Inferior parietal cortex (tissue), 1 donor: ENCODE results near the gene KRTAP9-1.
"Not testable (repeated sequence)": the region's sequence is repeated elsewhere in the genome, so short reads cannot be mapped to it uniquely, and the experiment has no call there.

Source experiments
- DNase-seq: peaks from one replicate; pipeline ENCODE4 v3.0.0-alpha.2; 2016; ENCODE audit errors: extremely low spot score

The KRTAP9-1 gene

DNA sequence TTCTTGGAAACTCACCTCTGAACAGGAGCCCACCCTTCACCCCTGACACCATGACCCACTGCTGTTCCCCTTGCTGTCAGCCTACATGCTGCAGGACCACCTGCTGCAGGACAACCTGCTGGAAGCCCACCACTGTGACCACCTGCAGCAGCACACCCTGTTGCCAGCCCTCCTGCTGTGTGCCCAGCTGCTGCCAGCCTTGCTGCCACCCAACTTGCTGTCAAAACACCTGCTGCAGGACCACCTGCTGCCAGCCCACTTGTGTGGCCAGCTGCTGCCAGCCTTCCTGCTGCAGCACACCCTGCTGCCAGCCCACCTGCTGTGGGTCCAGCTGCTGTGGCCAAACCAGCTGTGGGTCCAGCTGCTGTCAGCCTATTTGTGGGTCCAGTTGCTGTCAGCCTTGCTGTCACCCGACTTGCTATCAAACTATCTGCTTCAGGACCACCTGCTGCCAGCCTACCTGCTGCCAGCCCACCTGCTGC lies at the start of gene KRTAP9-1:
KRTAP9-1 (plus strand) TSS at position 51 of the 482 bp plus-strand sequence; CDS start at position 51, 0 bp downstream.
- not testable (repeated sequence) for DNase-seq

GRCh38 chr17:41140360-41141131 lies 49.1 kb upstream of the KRTAP9-1 start, which contains the start of gene KRTAP4-6:
Gene KRTAP4-6, minus strand, starts transcription at chr17:41140544. Its CDS starts 57 bp downstream, at chr17:41140487.
- no peak for DNase-seq

DNA sequence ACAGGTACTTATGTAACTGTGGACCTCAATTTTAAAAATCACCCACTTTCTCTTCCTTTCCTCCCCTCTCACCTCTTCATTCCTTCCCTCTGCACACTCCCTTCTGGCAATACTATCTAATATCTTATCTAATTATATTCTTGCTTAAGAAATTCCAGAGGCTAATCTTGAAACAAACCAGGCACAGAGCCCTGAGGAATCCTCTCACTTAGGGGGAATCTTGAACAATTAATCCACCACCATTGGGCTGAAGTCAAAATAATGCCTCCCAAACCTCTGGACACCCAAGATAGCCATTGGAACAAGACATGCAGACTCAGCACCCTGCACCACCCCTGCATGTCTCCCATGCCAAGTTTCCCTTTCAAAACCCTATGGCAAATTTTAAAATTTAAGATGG lies 48.3 kb upstream of the KRTAP9-1 start:
- no peak for DNase-seq

DNA sequence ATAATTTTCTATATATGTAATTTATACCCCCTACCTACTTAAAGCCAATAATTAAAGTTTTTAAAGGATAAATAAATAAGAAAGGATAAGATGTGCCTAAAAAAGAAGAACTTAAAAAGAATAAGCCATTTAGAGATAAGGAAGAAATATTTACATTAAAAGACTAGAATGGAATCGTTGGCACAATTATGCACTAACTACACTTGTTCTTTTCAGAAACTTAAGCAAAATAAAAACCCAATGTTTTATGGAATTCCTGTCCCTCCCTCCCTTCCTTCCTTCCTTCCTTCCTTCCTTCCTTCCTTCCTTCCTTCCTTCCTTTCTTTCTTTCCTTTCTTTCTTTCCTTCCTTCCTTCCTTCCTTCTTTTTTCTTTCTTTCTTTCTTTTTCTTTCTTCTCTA lies 44.8 kb upstream of the KRTAP9-1 start:
- DNase-seq: no peak

DNA sequence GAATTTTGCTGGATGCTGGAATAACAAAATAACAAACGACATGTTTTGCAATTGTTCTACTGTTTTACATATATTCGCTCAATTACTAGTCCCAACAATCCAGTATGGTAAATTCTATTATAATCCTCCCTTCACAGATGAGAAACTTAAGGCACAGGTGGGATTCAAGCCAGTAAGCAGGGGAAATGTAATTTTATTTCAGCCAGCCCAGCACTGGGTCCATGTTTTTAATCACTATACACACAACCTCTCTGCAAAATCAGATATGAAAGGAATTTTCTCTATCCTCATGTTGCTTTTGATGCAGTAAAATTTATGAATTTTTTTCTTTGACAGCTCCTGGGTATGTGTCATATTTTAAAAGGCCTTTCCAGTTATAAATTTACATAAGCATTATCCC lies 44.4 kb upstream of the KRTAP9-1 start:
- DNase-seq: no peak

DNA sequence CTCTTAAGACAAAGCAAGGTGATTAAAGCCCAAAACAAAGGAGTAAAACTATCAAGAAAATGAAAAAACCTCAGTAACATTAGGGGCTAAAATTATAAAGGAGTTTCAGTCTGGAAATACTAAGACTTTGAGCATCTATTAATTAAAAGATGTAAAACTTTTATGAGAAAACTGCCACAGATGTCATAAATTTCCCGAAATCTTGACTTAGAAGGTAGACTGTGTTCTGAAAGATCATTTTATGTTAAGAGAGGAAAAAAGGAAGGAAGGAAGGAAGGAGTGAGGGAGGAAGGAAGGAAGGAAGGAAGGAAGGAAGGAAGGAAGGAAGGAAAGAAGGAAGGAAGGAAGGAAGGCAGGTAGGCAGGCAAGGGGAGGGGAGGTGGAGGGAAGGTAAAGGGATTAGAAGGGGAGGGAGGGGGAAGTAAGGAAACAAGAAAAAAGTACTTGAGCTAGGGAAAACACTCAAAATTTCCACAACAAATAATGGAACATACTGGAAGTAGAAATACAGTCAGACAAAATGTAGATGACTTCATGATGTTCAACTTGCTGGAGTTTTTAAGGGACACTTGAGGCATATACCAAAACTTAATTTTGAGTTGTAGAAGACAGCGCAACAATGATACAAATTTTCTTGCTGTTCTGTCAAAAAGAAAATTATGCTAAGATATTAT lies 42.0 kb upstream of the KRTAP9-1 start:
- DNase-seq: no peak

GRCh38 chr17:41148971-41149651 lies 40.6 kb upstream of the KRTAP9-1 start:
- not testable (repeated sequence) for DNase-seq

DNA sequence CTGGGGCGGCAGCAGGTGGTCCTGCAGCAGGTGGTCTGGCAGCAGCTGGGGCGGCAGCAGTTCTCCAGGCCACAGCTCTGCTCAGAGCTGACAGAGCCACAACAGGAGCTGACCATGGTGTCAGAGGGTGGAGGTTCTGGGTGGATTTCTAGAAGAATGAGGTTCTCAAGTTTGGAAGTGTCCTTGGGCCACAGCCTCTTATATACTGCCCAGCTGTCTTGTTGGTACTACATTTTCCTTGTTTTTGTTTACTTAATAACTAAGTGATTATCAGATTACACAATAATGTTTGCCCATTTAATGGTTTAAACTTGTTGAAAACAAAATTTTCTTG lies 40.1 kb upstream of the KRTAP9-1 start, which contains the start of gene KRTAP4-5:
KRTAP4-5 (minus strand) TSS at position 174 of the 334 bp plus-strand sequence; CDS start at position 116, 58 bp downstream.
- no peak for DNase-seq

DNA sequence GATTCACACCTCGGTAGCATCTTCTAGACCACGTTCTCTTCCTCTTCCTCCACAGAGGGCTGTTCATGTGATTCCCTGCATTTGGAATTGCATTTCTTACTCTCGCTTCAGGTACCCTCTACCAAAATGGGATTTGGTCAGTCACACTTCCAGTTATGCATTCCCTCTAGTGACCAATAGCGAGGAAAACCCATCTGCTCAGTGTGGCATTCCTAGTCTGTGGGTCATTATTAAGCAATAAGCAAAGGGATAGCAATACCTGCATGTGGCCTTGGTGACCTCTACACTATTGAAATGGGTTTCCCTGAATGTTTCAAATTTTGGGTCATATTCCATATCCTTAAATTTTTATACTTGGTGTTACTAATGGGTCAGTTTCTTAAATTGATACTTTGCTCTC lies 39.7 kb upstream of the KRTAP9-1 start:
- DNase-seq: no peak

GRCh38 chr17:41151525-41151924 lies 38.2 kb upstream of the KRTAP9-1 start:
- no peak for DNase-seq

- DNase-seq: no peak
Observed at GRCh38 chr17:41153856-41154255, 35.8 kb upstream of the KRTAP9-1 start.

DNA sequence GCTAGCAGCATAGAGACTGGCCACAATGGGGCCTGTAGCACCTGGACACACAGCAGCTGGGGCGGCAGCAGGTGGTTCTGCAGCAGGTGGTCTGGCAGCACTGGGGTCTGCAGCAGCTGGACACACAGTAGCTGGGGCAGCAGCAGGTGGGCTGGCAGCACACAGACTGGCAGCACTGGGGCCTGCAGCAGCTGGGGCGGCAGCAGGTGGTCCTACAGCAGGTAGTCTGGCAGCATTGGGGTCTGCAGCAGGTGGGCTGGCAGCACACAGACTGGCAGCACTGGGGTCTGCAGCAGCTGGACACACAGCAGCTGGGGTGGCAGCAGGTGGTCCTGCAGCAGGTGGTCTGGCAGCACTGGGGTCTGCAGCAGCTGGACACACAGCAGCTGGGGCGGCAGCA lies 29.5 kb upstream of the KRTAP9-1 start:
- not testable (repeated sequence) for DNase-seq

GRCh38 chr17:41160648-41161047 lies 29.0 kb upstream of the KRTAP9-1 start, which contains the start of gene KRTAP4-4:
Gene KRTAP4-4, minus strand, starts transcription at chr17:41160748. Its CDS starts 57 bp downstream, at chr17:41160691.
- DNase-seq: no peak

DNA sequence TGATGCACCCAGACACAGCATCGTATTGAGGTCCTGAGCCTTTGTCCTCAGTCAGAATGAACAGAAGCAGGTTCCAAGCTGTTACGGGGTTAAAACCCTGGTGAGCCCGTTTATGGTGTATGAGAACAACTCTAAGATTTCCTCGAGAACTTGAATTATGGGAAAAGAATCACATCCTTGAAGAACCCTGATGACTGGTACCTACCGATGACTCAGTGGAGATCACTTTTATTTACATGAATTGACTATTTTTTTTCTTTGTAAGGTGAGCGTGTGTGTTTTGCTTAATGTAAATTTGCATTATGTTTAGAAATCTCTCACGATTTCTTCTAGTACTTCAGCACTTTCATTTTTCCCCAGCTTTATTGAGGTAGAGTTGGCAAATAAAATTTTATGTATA lies 25.9 kb upstream of the KRTAP9-1 start:
- DNase-seq: no peak

DNA sequence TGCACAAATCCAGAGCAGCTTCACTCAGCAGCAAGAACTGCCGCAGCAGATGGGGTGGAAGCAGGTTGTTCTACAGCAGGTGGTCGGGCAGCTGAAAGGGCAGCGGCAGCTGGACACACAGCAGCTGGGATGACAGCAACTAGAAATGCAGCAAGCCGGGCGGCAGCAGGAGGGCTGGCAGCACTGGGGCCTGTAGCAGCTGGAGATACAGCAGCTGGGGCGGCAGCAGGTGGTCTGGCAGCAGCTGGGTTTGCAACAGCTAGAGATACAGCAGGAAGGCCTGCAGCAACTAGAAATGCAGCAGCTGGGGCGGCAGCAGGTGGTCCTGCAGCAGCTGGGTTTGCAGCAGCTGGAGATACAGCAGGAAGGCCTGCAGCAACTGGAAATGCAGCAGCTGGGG lies 22.1 kb upstream of the KRTAP9-1 start:
- DNase-seq: no peak

GRCh38 chr17:41168121-41168520 lies 21.6 kb upstream of the KRTAP9-1 start, which contains the start of gene KRTAP4-3:
Gene KRTAP4-3, minus strand, starts transcription at chr17:41168221. Its CDS starts 49 bp downstream, at chr17:41168172.
- DNase-seq: no peak

DNA sequence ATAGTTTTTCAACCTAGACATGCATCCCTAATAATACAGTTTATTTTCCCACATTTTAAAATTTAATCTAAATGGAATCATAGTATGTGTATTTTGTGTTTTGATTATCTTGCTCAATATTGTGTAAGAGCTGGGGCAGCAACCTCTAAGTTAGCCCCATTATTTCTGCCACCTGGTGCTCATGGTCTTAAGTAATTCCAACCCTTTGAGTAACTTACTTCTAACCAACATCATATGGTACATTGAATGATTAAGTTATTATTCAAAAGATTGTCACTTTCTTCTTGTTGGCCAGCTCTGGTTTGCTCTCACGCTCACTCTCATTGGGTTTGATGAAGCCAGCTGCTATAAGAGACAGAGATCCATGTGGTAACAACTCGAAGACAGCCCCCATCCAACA lies 17.8 kb upstream of the KRTAP9-1 start:
- DNase-seq: no peak

- DNase-seq: no peak
Observed at GRCh38 chr17:41176744-41177387, 12.8 kb upstream of the KRTAP9-1 start.

DNA sequence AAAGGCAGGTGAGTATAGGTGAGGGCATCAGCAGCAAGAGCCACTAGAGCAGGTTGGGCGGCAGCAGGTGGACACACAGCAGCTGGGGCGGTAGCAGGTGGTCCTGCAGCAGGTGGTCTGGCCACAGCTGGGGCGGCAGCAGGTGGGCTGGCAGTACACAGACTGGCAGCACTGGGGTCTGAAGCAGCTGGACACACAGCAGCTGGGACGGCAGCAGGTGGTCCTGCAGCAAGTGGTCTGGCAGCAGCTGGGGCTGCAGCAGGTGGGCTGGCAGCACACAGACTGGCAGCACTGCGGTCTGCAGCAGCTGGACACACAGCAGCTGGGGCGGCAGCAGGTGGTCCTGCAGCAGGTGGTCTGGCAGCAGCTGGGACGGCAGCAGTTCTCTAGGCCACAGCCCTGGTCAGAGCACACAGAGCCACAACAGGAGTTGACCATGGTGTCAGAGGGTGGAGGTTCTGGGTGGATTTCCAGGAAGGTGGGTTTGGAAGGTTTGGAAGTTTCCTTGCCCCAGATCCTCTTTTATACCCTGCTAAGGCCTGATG lies 11.9 kb upstream of the KRTAP9-1 start, which contains the start of gene KRTAP4-2:
KRTAP4-2 (minus strand) TSS at position 495 of the 545 bp plus-strand sequence; CDS start at position 438, 57 bp downstream.
- no peak for DNase-seq

DNA sequence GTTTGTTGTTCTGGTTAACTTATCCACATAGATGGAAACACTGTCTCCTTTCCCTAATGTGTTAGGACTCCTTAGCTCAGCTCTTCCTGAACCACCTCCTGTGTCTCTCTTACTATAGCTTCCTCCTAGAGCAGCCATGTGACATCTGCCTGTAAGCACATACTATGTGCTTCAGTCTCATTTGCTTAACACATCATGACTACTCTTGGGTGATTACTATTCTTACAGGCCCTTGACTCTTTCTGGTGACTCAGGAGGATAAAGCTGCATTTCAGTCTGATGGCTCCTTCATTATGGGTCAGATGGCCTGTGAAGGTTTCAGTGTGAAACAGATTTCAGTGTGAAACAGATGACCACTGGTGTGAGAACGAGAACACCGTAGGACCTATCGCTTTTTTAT lies 11.3 kb upstream of the KRTAP9-1 start:
- no peak for DNase-seq
